PC-9 (cell line): ENCODE measurements around the gene KCNQ1OT1. TPM values are rescaled to one million over a fixed set of nuclear protein-coding genes. Genes with fewer than 3 reads are reported as not detected.

Experiments
- BruUV-seq: library from RNA; stranded (reverse); fragments of 400-500 nt; replicated peaks from 2 replicates; lab custom pipeline; 2021; lab: Mats Ljungman, UMichigan
- CTCF ChIA-PET: fragments of 300-600 bp; sonication (Branson Sonifier 250); formaldehyde crosslinking; loops from one replicate; lab custom pipeline; 2022; ENCODE audit warnings: antibody characterized with exemption; lab: Charles Lee
- POLR2A ChIA-PET: fragments of 300-600 bp; sonication (Branson Sonifier 250); formaldehyde crosslinking; loops from one replicate; lab custom pipeline; 2022; ENCODE audit warnings: antibody characterized with exemption; ENCODE audit not compliant: unreplicated experiment; lab: Charles Lee
- DNase-seq, 2 experiments: peaks; one replicate each; pipeline versions ENCODE4 v3.0.0 to v3.0.0-alpha.2; 2015 to 2022; ENCODE audit warnings: mixed read lengths in 1 of 2
- H2AFZ ChIP-seq: fragments of 200-600 bp; sonication (generic); 2 replicates; pipeline ENCODE4 v1.8.1; 2017; ENCODE audit warnings: antibody characterized with exemption
- H3F3A ChIP-seq: fragments of 200-600 bp; sonication (generic); 2 replicates; pipeline ENCODE4 v1.8.1; 2017; ENCODE audit warnings: antibody characterized with exemption, mild to moderate bottlenecking, low read depth; ENCODE audit not compliant: insufficient read depth
- H3K27ac ChIP-seq: fragments of 200-600 bp; sonication (generic); 2 replicates; pipeline ENCODE4 v1.6.1; 2016; ENCODE audit warnings: mixed run types
- H3K27me3 ChIP-seq: fragments of 200-600 bp; sonication (generic); 2 replicates; pipeline ENCODE4 v1.6.1; 2016; ENCODE audit warnings: low read depth, mixed run types; ENCODE audit not compliant: insufficient read depth
- H3K36me3 ChIP-seq: fragments of 200-600 bp; sonication (generic); 2 replicates; pipeline ENCODE4 v1.6.1; 2016; ENCODE audit warnings: low read depth, mixed run types
- H3K4me1 ChIP-seq: fragments of 200-600 bp; sonication (generic); replicated peaks from 2 replicates; pipeline ENCODE4 v1.6.1; 2016; ENCODE audit warnings: mixed run types; ENCODE audit not compliant: insufficient read depth
- H3K4me2 ChIP-seq: fragments of 200-600 bp; sonication (generic); 2 replicates; pipeline ENCODE4 v1.6.1; 2017; ENCODE audit warnings: mixed run types
- H3K4me3 ChIP-seq: fragments of 200-600 bp; sonication (generic); 2 replicates; pipeline ENCODE4 v1.6.1; 2016; ENCODE audit warnings: mixed run types
- H3K79me2 ChIP-seq: fragments of 200-600 bp; sonication (generic); 2 replicates; pipeline ENCODE4 v1.6.1; 2017; ENCODE audit warnings: low read depth, mixed run types
- H3K9me2 ChIP-seq: fragments of 200-600 bp; sonication (generic); 2 replicates; pipeline ENCODE4 v1.8.1; 2017; ENCODE audit warnings: mild to moderate bottlenecking; ENCODE audit not compliant: insufficient read depth
- H3K9me3 ChIP-seq: fragments of 200-600 bp; sonication (generic); 2 replicates; pipeline ENCODE4 v1.8.1; 2016; ENCODE audit warnings: low read depth; ENCODE audit not compliant: insufficient read depth
- H4K20me1 ChIP-seq: fragments of 200-600 bp; sonication (generic); 2 replicates; pipeline ENCODE4 v1.8.1; 2017; ENCODE audit not compliant: insufficient read depth
- EZH2 ChIP-seq: fragments of 200-600 bp; sonication (generic); IDR thresholded peaks from 2 replicates; pipeline ENCODE4 v1.8.0; 2017; ENCODE audit warnings: antibody characterized with exemption, low read depth
- intact Hi-C: fragments of 100-400 bp; cut with micrococcal nuclease; formaldehyde crosslinking; loops from one replicate; pipeline ENCODE4 v1.10.0; 2022; ENCODE audit not compliant: unreplicated experiment
- total RNA-seq: library from RNA; stranded (reverse); gene quantifications from 2 replicates; pipeline ENCODE4 v1.2.3, GENCODE V29; 2021
- TF ChIP-seq, protein P1 (sequence below): fragments of 200-600 bp; sonication (generic); conservative IDR thresholded peaks from 2 replicates; pipeline ENCODE4 v1.6.1; 2017; ENCODE audit warnings: mixed run types, antibody characterized with exemption, mild to moderate bottlenecking, moderate library complexity

KCNQ1OT1 gene
- total RNA-seq, 1 experiment from 2014 or later: 3.4 TPM

DNA sequence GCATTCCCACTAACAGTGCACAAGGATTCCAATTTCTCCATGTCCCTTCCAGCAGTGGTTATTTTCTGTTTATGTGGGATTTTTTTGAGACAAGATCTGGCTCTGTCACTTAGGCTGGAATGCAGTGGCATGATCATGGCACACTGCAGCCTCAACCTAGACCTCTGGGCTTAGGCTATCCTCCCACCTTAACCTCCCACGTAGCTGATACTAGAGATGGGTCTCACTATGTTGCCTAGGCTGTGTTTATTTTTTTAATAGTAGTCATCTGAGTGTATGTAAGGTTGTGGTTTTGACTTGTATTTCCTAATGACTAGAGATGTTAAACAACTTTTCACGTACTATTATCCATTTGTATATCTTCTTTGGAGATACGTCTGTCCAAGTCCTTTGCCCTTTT, 74.6 kb downstream of the KCNQ1OT1 start:
- no peaks in the 10 kb centered on the region for H3K4me1 ChIP-seq
- POLR2A ChIA-PET: no interaction called here
- H2AFZ ChIP-seq: no peak overlapping the region
- peaks cover 23% of the 10 kb centered on the region for H3K9me3 ChIP-seq
- no peak overlapping the region for H3K4me3 ChIP-seq
- H3K27me3 ChIP-seq: no peaks in the 10 kb centered on the region
- H3K36me3 ChIP-seq: no peaks in the 10 kb centered on the region
- no peaks in the 10 kb centered on the region for H3K9me2 ChIP-seq
- H3K27ac ChIP-seq: no peak overlapping the region
- no peaks in the 10 kb centered on the region for H3F3A ChIP-seq
- no peak for TF ChIP-seq EZH2
- no TSS peak for BruUV-seq
- CTCF ChIA-PET: no interaction called here
- intact Hi-C loops: no loop called here
- no peaks in the 10 kb centered on the region for H4K20me1 ChIP-seq
- H3K79me2 ChIP-seq: no peaks in the 10 kb centered on the region
- DNase-seq: no peak
- H3K4me2 ChIP-seq: no peak overlapping the region

DNA sequence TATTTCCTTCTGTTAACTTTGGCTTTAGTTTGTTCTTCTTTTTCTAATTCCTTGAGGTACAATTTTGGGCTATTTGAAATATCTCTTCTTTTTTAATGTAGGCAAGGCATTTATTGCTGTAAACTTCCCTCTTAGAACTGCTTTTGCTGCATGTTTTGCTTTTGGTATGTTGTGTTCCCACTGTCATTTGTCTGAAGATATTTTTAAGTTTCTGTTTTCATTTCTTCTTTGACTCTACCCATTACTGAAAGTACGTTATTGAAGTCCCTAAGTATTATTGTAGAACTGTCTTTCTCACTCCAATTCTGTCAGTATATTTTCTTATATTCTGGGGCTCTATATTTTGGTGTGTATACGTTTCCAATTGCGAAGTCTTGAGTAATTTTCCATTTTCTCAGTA, 77.9 kb downstream of the KCNQ1OT1 start:
- DNase-seq: no peak
- CTCF ChIA-PET: no interaction called here
- H2AFZ ChIP-seq: no peak overlapping the region
- H3K9me3 ChIP-seq: peaks cover 6% of the 10 kb centered on the region; the same call in 1 of the 2 replicates
- H3K36me3 ChIP-seq: no peaks in the 10 kb centered on the region
- no peaks in the 10 kb centered on the region for H3K9me2 ChIP-seq
- POLR2A ChIA-PET: no interaction called here
- no peak for TF ChIP-seq EZH2
- TF ChIP-seq, protein P1, sequence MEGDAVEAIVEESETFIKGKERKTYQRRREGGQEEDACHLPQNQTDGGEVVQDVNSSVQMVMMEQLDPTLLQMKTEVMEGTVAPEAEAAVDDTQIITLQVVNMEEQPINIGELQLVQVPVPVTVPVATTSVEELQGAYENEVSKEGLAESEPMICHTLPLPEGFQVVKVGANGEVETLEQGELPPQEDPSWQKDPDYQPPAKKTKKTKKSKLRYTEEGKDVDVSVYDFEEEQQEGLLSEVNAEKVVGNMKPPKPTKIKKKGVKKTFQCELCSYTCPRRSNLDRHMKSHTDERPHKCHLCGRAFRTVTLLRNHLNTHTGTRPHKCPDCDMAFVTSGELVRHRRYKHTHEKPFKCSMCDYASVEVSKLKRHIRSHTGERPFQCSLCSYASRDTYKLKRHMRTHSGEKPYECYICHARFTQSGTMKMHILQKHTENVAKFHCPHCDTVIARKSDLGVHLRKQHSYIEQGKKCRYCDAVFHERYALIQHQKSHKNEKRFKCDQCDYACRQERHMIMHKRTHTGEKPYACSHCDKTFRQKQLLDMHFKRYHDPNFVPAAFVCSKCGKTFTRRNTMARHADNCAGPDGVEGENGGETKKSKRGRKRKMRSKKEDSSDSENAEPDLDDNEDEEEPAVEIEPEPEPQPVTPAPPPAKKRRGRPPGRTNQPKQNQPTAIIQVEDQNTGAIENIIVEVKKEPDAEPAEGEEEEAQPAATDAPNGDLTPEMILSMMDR: no peak
- H3K4me2 ChIP-seq: no peak overlapping the region
- no peaks in the 10 kb centered on the region for H3K27me3 ChIP-seq
- H3K4me3 ChIP-seq: no peak overlapping the region
- H3K27ac ChIP-seq: no peak overlapping the region
- BruUV-seq: no TSS peak
- H3K4me1 ChIP-seq: no peaks in the 10 kb centered on the region
- H4K20me1 ChIP-seq: no peaks in the 10 kb centered on the region
- no peaks in the 10 kb centered on the region for H3F3A ChIP-seq
- no peaks in the 10 kb centered on the region for H3K79me2 ChIP-seq
- intact Hi-C loops: no loop called here

DNA sequence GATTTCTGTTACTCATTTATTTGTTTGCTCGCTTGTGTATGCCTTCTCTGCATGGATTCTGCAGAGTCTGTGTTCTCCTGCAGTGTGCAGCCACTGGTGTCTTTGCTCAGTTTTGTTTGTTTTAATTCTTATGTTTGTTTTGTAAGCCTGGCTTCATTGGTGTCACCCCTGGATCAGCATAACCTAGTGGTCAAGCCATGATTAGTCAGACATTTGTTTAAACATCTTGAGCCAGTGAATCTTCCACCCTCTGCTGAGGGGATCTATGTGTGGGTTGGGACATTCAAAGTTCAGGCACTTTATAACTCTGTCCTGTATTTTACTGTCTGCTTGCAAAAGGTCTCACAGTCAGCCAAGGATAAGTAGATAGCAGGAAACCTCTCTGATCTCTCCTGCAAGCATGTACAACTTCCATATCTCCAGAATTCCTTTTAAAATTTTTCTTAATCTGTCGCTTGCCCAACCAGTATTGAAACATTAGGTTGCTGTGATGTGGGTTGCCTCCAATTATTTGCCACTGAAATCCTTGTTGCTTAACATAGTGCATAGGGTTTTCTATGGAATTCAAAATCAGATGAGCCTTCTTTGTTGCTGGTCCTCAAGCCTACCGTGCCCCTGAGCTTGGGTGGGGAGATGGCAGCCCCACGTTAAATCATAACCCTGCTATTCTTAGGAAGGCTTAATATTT, 86.8 kb downstream of the KCNQ1OT1 start:
- no TSS peak for BruUV-seq
- no peaks in the 10 kb centered on the region for H3K27me3 ChIP-seq
- no peak for DNase-seq
- H2AFZ ChIP-seq: no peak overlapping the region
- H3K4me3 ChIP-seq: no peak overlapping the region
- H3K9me2 ChIP-seq: no peaks in the 10 kb centered on the region
- ChIA-PET CTCF (no interaction called here), POLR2A (no interaction called here)
- H3K9me3 ChIP-seq: no peaks in the 10 kb centered on the region
- no peaks in the 10 kb centered on the region for H3K79me2 ChIP-seq
- H3K4me2 ChIP-seq: no peak overlapping the region
- TF ChIP-seq, protein P1: no peak
- TF ChIP-seq EZH2: no peak
- H3K4me1 ChIP-seq: no peaks in the 10 kb centered on the region
- H3K27ac ChIP-seq: no peak overlapping the region
- H3K36me3 ChIP-seq: no peaks in the 10 kb centered on the region
- no peaks in the 10 kb centered on the region for H4K20me1 ChIP-seq
- intact Hi-C loops: no loop called here
- H3F3A ChIP-seq: no peaks in the 10 kb centered on the region

DNA sequence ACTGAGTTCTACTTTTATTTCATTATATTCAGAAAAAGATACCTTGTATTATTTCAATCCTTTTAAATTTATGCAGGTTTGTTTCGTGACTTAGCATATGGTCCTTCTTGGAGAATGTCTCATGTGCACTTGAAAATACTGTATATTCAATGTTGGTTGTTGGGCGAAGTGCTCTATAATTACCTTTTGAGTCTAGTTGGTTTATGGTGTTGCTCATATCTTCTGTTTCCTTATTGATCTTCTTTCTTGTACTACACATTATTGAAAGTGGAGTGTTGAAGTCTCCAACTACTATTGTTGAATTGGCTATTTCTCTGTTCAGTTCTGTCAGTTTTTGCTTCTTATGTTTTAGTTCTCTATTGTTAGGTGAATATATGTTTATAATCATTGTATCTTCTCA, 90.4 kb downstream of the KCNQ1OT1 start:
- CTCF ChIA-PET: no interaction called here
- POLR2A ChIA-PET: no interaction called here
- no peak overlapping the region for H3K4me3 ChIP-seq
- no peaks in the 10 kb centered on the region for H3K9me2 ChIP-seq
- H3K4me1 ChIP-seq: no peaks in the 10 kb centered on the region
- no peaks in the 10 kb centered on the region for H4K20me1 ChIP-seq
- BruUV-seq: no TSS peak
- H3F3A ChIP-seq: no peaks in the 10 kb centered on the region
- intact Hi-C loops: no loop called here
- H2AFZ ChIP-seq: no peak overlapping the region
- H3K9me3 ChIP-seq: no peaks in the 10 kb centered on the region
- peaks cover 5% of the 10 kb centered on the region; the same call in 1 of the 2 replicates for H3K27me3 ChIP-seq
- no peak overlapping the region for H3K27ac ChIP-seq
- no peaks in the 10 kb centered on the region for H3K36me3 ChIP-seq
- no peak overlapping the region for H3K4me2 ChIP-seq
- DNase-seq: no peak
- TF ChIP-seq, protein P1: no peak
- TF ChIP-seq EZH2: no peak
- no peaks in the 10 kb centered on the region for H3K79me2 ChIP-seq
